Femur (tissue), 1 donor: ENCODE results near the gene LIMS1.

Experiments used
- DNase-seq: peaks from one replicate; pipeline ENCODE4 v3.0.0-alpha.2; 2017

Gene LIMS1

GRCh38 chr2:108615480-108616090 is 81.3 kb downstream of the LIMS1 start:
- no peak for DNase-seq

GRCh38 chr2:108616318-108616717 is 82.0 kb downstream of the LIMS1 start:
- DNase-seq = no peak

GRCh38 chr2:108616751-108617161 is 82.5 kb downstream of the LIMS1 start:
- DNase-seq = no peak

GRCh38 chr2:108617617-108618016 is 83.3 kb downstream of the LIMS1 start:
- DNase-seq = no peak

GRCh38 chr2:108619925-108620620 is 85.8 kb downstream of the LIMS1 start:
- no peak for DNase-seq

GRCh38 chr2:108620656-108621055 is 86.4 kb downstream of the LIMS1 start:
- no peak for DNase-seq

- DNase-seq = no peak
Observed at GRCh38 chr2:108621087-108621559, 86.9 kb downstream of the LIMS1 start.

GRCh38 chr2:108621687-108622681 is 87.7 kb downstream of the LIMS1 start:
- DNase-seq = no peak

- no peak for DNase-seq
Observed at GRCh38 chr2:108623616-108624015, 89.3 kb downstream of the LIMS1 start.

GRCh38 chr2:108625186-108625827 is 91.0 kb downstream of the LIMS1 start:
- DNase-seq = no peak

- no peak for DNase-seq
Observed at GRCh38 chr2:108625828-108626195, 91.5 kb downstream of the LIMS1 start.

- no peak for DNase-seq
Observed at GRCh38 chr2:108626995-108627394, 92.7 kb downstream of the LIMS1 start.

- no peak for DNase-seq
Observed at GRCh38 chr2:108627911-108628567, 93.8 kb downstream of the LIMS1 start.

- DNase-seq = no peak
Observed at GRCh38 chr2:108628936-108629335, 94.7 kb downstream of the LIMS1 start.

- no peak for DNase-seq
Observed at GRCh38 chr2:108629417-108629816, 95.1 kb downstream of the LIMS1 start.

- DNase-seq = no peak
Observed at GRCh38 chr2:108630567-108631405, 96.5 kb downstream of the LIMS1 start.

GRCh38 chr2:108632332-108633160 is 98.3 kb downstream of the LIMS1 start:
- DNase-seq = no peak

- no peak for DNase-seq
Observed at GRCh38 chr2:108633409-108633808, 99.1 kb downstream of the LIMS1 start.

- no peak for DNase-seq
Observed at GRCh38 chr2:108634011-108634410, 99.7 kb downstream of the LIMS1 start.

GRCh38 chr2:108634576-108635160 is 100.4 kb downstream of the LIMS1 start:
- no peak for DNase-seq
